Neural progenitor cell (in vitro differentiated cells): ENCODE measurements around the gene UQCRC2.
"Not testable (repeated sequence)": the region's sequence is repeated elsewhere in the genome, so short reads cannot be mapped to it uniquely, and the experiment has no call there.

ENCODE experiments used
- CTCF ChIP-seq: fragments of 200-600 bp; sonication (generic); IDR thresholded peaks from 2 replicates; pipeline ENCODE4 v1.5.1; 2017; ENCODE audit warnings: antibody characterized with exemption, mild to moderate bottlenecking
- EZH2 ChIP-seq: fragments of 200-600 bp; sonication (generic); IDR thresholded peaks from 2 replicates; pipeline ENCODE4 v1.6.1; 2017; ENCODE audit warnings: antibody characterized with exemption, mild to moderate bottlenecking, moderate library complexity
- EZH2phosphoT487 ChIP-seq: fragments of 200-600 bp; sonication (generic); IDR thresholded peaks from 2 replicates; pipeline ENCODE4 v1.6.1; 2017; ENCODE audit warnings: antibody characterized with exemption

DNA sequence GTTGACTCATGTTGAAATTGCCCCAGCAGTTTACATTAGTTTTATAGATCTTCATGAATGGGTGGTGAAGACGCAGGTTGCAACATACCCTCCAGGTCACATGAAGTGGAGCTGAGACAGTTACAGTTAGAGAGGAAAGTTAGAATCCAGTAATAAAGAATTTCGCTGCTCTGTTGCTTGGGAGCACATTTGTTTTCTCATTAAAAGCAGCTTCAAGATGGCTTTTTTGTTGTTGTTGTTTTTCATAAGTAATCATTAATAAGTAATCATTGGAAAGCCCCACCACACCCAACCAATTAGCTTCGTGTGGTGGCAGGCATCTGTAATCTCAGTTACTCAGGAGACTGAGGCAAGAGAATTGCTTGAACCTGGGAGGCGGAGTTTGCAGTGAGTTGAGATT lies 19.8 kb upstream of the UQCRC2 start:
- not testable (repeated sequence) for TF ChIP-seq CTCF, EZH2, EZH2phosphoT487
